A549 (cell line): Measurements from ENCODE around the gene KDM5B. TPM values are rescaled to one million over a fixed set of nuclear protein-coding genes. Genes with fewer than 3 reads are reported as not detected.

ENCODE experiments used
- ATAC-seq, 2 experiments: fragments of 200-7000 bp in 1 of 2; fragments of >200 bp in 1 of 2; cut with Nextera tagmentation in 1 of 2; cut with Tn5 transposase in 1 of 2; 3 replicates each; pipeline versions ENCODE4 v1.8.0 to v1.9.1; 2018 to 2020; ENCODE audit warnings: mild to moderate bottlenecking in 1 of 2, moderate library complexity in 1 of 2
- CTCF ChIA-PET: fragments of 300-600 bp; sonication (Branson Sonifier 250); formaldehyde crosslinking; extraction: SDS; loops from one replicate; lab custom pipeline; 2021; ENCODE audit warnings: antibody characterized with exemption, inconsistent platforms; lab: Yijun Ruan, JAX
- POLR2A ChIA-PET: fragments of 350-600 bp; formaldehyde crosslinking; extraction: SDS; loops from one replicate; lab custom pipeline; 2021; ENCODE audit warnings: antibody characterized with exemption, inconsistent platforms; lab: Yijun Ruan, JAX
- DNase-seq, 2 experiments: peaks; one replicate each; pipeline versions ENCODE4 v3.0.0 to v3.0.0-alpha.2; 2011 to 2016; ENCODE audit warnings: low read depth in 1 of 2, low spot score in 1 of 2
- FAIRE-seq: peaks from 2 replicates; lab custom pipeline; 2011; peaks lifted over from hg19 to GRCh38; lab: Jason Lieb, UNC
- H3K27ac ChIP-seq, 2 experiments: fragments of >200 bp; sonication (Bioruptor Twin); formaldehyde crosslinking; 3 replicates each; pipeline ENCODE4 v1.5.1; 2016 to 2017
- H3K4me1 ChIP-seq: fragments of >200 bp; sonication (Bioruptor Twin); formaldehyde crosslinking; 3 replicates; pipeline ENCODE4 v1.6.1; 2016
- H3K4me2 ChIP-seq: fragments of >200 bp; sonication (Bioruptor Twin); formaldehyde crosslinking; 3 replicates; pipeline ENCODE4 v1.6.1; 2016
- H3K4me3 ChIP-seq: fragments of >200 bp; sonication (Bioruptor Twin); formaldehyde crosslinking; 3 replicates; pipeline ENCODE4 v1.5.1; 2016
- H3K9me3 ChIP-seq: fragments of >200 bp; sonication (Bioruptor Twin); formaldehyde crosslinking; 3 replicates; pipeline ENCODE4 v1.6.1; 2016
- ATOH8 ChIP-seq: fragments of 250-450 bp; sonication (Bioruptor Pico); IDR thresholded peaks from 2 replicates; pipeline ENCODE4 v1.5.0; 2020; ENCODE audit warnings: low read depth, mild to moderate bottlenecking, moderate library complexity
- BCL3 ChIP-seq: fragments of >200 bp; sonication (Bioruptor Twin); formaldehyde crosslinking; IDR thresholded peaks from 3 replicates; pipeline ENCODE4 v1.6.1; 2016
- BHLHE40 ChIP-seq: IDR thresholded peaks from 2 replicates; pipeline ENCODE4 v1.6.1; 2012; ENCODE audit warnings: low read depth, low read length, inconsistent platforms
- CBX2 ChIP-seq: fragments of 200-600 bp; sonication (generic); IDR thresholded peaks from 2 replicates; pipeline ENCODE4 v1.6.1; 2016; ENCODE audit warnings: low read depth, mild to moderate bottlenecking, borderline replicate concordance
- CEBPB ChIP-seq, 2 experiments: fragments of >200 bp in 1 of 2; sonication (Bioruptor Twin) in 1 of 2; formaldehyde crosslinking in 1 of 2; IDR thresholded peaks; 2 replicates each; pipeline ENCODE4 v1.6.1; 2012 to 2016
- CHD2 ChIP-seq: fragments of 150-350 bp; IDR thresholded peaks from 2 replicates; pipeline ENCODE4 v1.6.1; 2014; ENCODE audit warnings: low read length; ENCODE audit not compliant: partially characterized antibody
- CHD4 ChIP-seq: fragments of 200-600 bp; sonication (generic); IDR thresholded peaks from 2 replicates; pipeline ENCODE4 v1.6.1; 2016; ENCODE audit warnings: antibody characterized with exemption, mild to moderate bottlenecking, borderline replicate concordance
- CTCF ChIP-seq: fragments of >200 bp; sonication (Bioruptor Twin); formaldehyde crosslinking; IDR thresholded peaks from 3 replicates; pipeline ENCODE4 v1.5.1; 2016
- EHF ChIP-seq: fragments of 250-450 bp; sonication (Bioruptor Pico); IDR thresholded peaks from 2 replicates; pipeline ENCODE4 v1.5.0; 2020; ENCODE audit warnings: mild to moderate bottlenecking
- EHMT2 ChIP-seq: fragments of 200-600 bp; sonication (generic); IDR thresholded peaks from 2 replicates; pipeline ENCODE4 v1.6.1; 2016; ENCODE audit warnings: antibody characterized with exemption, low read depth, mild to moderate bottlenecking, moderate library complexity
- FOSB ChIP-seq: fragments of 250-450 bp; sonication (Bioruptor Pico); IDR thresholded peaks from 2 replicates; pipeline ENCODE4 v1.5.0; 2020; ENCODE audit warnings: mild to moderate bottlenecking, moderate library complexity
- FOXS1 ChIP-seq: fragments of 250-450 bp; sonication (Bioruptor Pico); IDR thresholded peaks from 2 replicates; pipeline ENCODE4 v1.5.0; 2020; ENCODE audit warnings: mild to moderate bottlenecking, moderate library complexity
- GATA3 ChIP-seq: IDR thresholded peaks from 2 replicates; pipeline ENCODE4 v1.6.1; 2012; ENCODE audit warnings: borderline replicate concordance
- HDAC2 ChIP-seq: fragments of 200-600 bp; sonication (generic); IDR thresholded peaks from 2 replicates; pipeline ENCODE4 v1.6.1; 2016
- HMGXB4 ChIP-seq: fragments of 250-450 bp; sonication (Bioruptor Pico); IDR thresholded peaks from 2 replicates; pipeline ENCODE4 v1.5.0; 2021; ENCODE audit warnings: mild to moderate bottlenecking, moderate library complexity, borderline replicate concordance
- HOXA7 ChIP-seq: fragments of 250-450 bp; sonication (Bioruptor Pico); IDR thresholded peaks from 2 replicates; pipeline ENCODE4 v1.5.0; 2020; ENCODE audit warnings: mild to moderate bottlenecking, moderate library complexity
- KDM1A ChIP-seq: fragments of 200-600 bp; sonication (generic); IDR thresholded peaks from 2 replicates; pipeline ENCODE4 v1.6.1; 2016; ENCODE audit warnings: low read depth, mild to moderate bottlenecking
- MAFK ChIP-seq: fragments of 450-650 bp; IDR thresholded peaks from 2 replicates; pipeline ENCODE4 v1.6.1; 2014; ENCODE audit not compliant: partially characterized antibody
- MAX ChIP-seq: IDR thresholded peaks from 2 replicates; pipeline ENCODE4 v1.6.1; 2012
- MYC ChIP-seq: IDR thresholded peaks from 2 replicates; pipeline ENCODE4 v1.6.1; 2012; ENCODE audit warnings: mild to moderate bottlenecking, inconsistent platforms, low read length, improper control_type of control experiment, borderline replicate concordance
- NFE2L2 ChIP-seq: fragments of 150-350 bp; conservative IDR thresholded peaks from 2 replicates; pipeline ENCODE4 v1.6.1; 2014; ENCODE audit warnings: low read length
- NR3C1 ChIP-seq: fragments of >200 bp; sonication (Bioruptor Twin); formaldehyde crosslinking; IDR thresholded peaks from 3 replicates; pipeline ENCODE4 v1.6.1; 2017
- PBX3 ChIP-seq: IDR thresholded peaks from 2 replicates; pipeline ENCODE4 v1.6.1; 2012
- RARB ChIP-seq: fragments of 250-450 bp; sonication (Bioruptor Pico); IDR thresholded peaks from 2 replicates; pipeline ENCODE4 v1.8.0; 2021; ENCODE audit warnings: mild to moderate bottlenecking, moderate library complexity
- RCOR1 ChIP-seq: fragments of 150-350 bp; IDR thresholded peaks from 2 replicates; pipeline ENCODE4 v1.6.1; 2014; ENCODE audit warnings: antibody characterized with exemption, low read length, low read depth
- TFCP2L1 ChIP-seq: fragments of 250-450 bp; sonication (Bioruptor Pico); IDR thresholded peaks from 2 replicates; pipeline ENCODE4 v1.5.0; 2021; ENCODE audit warnings: mild to moderate bottlenecking
- TP53 ChIP-seq: fragments of 250-450 bp; sonication (Bioruptor Pico); IDR thresholded peaks from 2 replicates; pipeline ENCODE4 v1.5.0; 2021; ENCODE audit warnings: mild to moderate bottlenecking, moderate library complexity
- USF2 ChIP-seq: fragments of 450-650 bp; IDR thresholded peaks from 2 replicates; pipeline ENCODE4 v1.6.1; 2014; ENCODE audit warnings: antibody characterized with exemption
- ZSCAN20 ChIP-seq: fragments of 250-450 bp; sonication (Bioruptor Pico); IDR thresholded peaks from 2 replicates; pipeline ENCODE4 v1.8.0; 2022; ENCODE audit warnings: mild to moderate bottlenecking, moderate library complexity
- WGBS: methylation state at CpG from one replicate; pipeline ENCODE4 v1.1.6; 2017; ENCODE audit errors: missing lambda C conversion rate; 5-methylcytosine and 5-hydroxymethylcytosine counted together
- polyA plus RNA-seq, 4 experiments: library from polyadenylated mRNA; depleted of rRNA in 3 of 4; stranded (reverse); fragments of >200 nt; fragmentation: RNase III in 1 of 4; extraction: RNeasy Plus Mini Kit Qiagen cat#74134 plus additional on column Dnase treatment in 1 of 4; gene quantifications; 2 replicates in 3 of 4; 3 replicates in 1 of 4; pipeline ENCODE4 v1.2.3, GENCODE V29; 2011 to 2017

Gene KDM5B
- polyA plus RNA-seq, 2 of the 4 experiments (the other 2 are of a cell fraction), result 15.8 to 44.3 TPM

- CTCF ChIA-PET, result interaction anchor here (0.9 kb wide), 1 partner anchor 118 kb away, joined by 3 read pairs; no protein-coding TSS in a partner anchor
- FAIRE-seq, result no peak
- WGBS, result 35% methylated on average over 5 of the region's 5 CpGs
Observed at GRCh38 chr1:202706851-202707250, 101.4 kb downstream of the KDM5B start.

GRCh38 chr1:202704601-202705000, 103.6 kb downstream of the KDM5B start:
- CTCF ChIA-PET, result interaction anchor here (1.1 to 3.3 kb wide), 3 partner anchors 15 to 425 kb away, joined by 3 to 15 read pairs (median 3); no protein-coding TSS in a partner anchor
- TF ChIP-seq KDM1A (no peak), CEBPB (IDR thresholded peaks at IDR 0.05) (no peak), MYC (no peak), HOXA7 (CRISPR knock-in tag) (no peak), RCOR1 (no peak), TFCP2L1 (CRISPR knock-in tag) (no peak), TP53 (CRISPR knock-in tag) (no peak), ZSCAN20 (CRISPR knock-in tag) (no peak), GATA3 (no peak), FOSB (no peak), CBX2 (no peak), CHD2 (no peak), HDAC2 (no peak), EHMT2 (no peak), ATOH8 (CRISPR knock-in tag) (no peak), BHLHE40 (no peak)
- WGBS, result 27% methylated on average over 3 of the region's 4 CpGs
- H3K9me3 ChIP-seq, result no peaks in the 10 kb centered on the region
- FAIRE-seq (no peak), ATAC-seq (no peak), DNase-seq (no peak)
- no peak overlapping the region for H3K4me3 ChIP-seq
- POLR2A ChIA-PET, result no interaction called here
- H3K4me2 ChIP-seq, result no peak overlapping the region
- no peak overlapping the region for H3K27ac ChIP-seq
- H3K4me1 ChIP-seq, result peaks cover 3% of the 10 kb centered on the region; the same call in 1 of the 3 replicates

More at GRCh38 chr1:202706851-202707250, 101.4 kb downstream of the KDM5B start:
- no peaks in the 10 kb centered on the region for H3K9me3 ChIP-seq
- POLR2A ChIA-PET, result no interaction called here
- DNase-seq (no peak), ATAC-seq (no peak)
- H3K4me3 ChIP-seq, result no peak overlapping the region
- no peak for TF ChIP-seq MAX
- H3K4me1 ChIP-seq, result peaks cover 13% of the 10 kb centered on the region; the same call in 2 of the 3 replicates
- H3K4me2 ChIP-seq, result no peak overlapping the region
- no peak overlapping the region for H3K27ac ChIP-seq

- POLR2A ChIA-PET, result no interaction called here
- ATAC-seq, result no peak
- CTCF ChIA-PET, result interaction anchor here (0.9 to 3.3 kb wide), 9 partner anchors 10 to 424 kb away, joined by 3 to 15 read pairs (median 3); no protein-coding TSS in a partner anchor
- TF ChIP-seq RARB (CRISPR knock-in tag) (no peak), BCL3 (no peak), NFE2L2 (no peak), MAFK (no peak), CBX2 (no peak), CTCF (no peak), MYC (no peak), FOXS1 (CRISPR knock-in tag) (no peak), EHF (CRISPR knock-in tag) (no peak), CHD4 (no peak), HMGXB4 (no peak), USF2 (no peak), PBX3 (no peak), NR3C1 (no peak), CHD2 (no peak)
Observed at GRCh38 chr1:202703191-202703590, 105.0 kb downstream of the KDM5B start.

More at GRCh38 chr1:202703191-202703590, 105.0 kb downstream of the KDM5B start:
- WGBS, result 32% methylated on average over 5 of the region's 6 CpGs
- no peak overlapping the region for H3K4me2 ChIP-seq
- H3K4me3 ChIP-seq, result no peak overlapping the region
- no peak overlapping the region for H3K27ac ChIP-seq
- no peak for FAIRE-seq
- H3K4me1 ChIP-seq, result no peaks in the 10 kb centered on the region
- no peaks in the 10 kb centered on the region for H3K9me3 ChIP-seq
- no peak for DNase-seq
